Thyroid gland (tissue), 4 donors: ENCODE data around the gene RPP30.

Experiments
- POLR2A ChIP-seq, 2 donors: fragments of 450-650 bp; IDR thresholded peaks; one replicate each; pipeline ENCODE4 v1.6.1; 2017; ENCODE audit warnings: antibody characterized with exemption in 2 of 2, mild to moderate bottlenecking in 2 of 2, moderate library complexity in 1 of 2
- TF ChIP-seq, protein P1 (sequence below), 6 experiments: fragments of 200-600 bp in 3 of 6; fragments of 450-650 bp in 3 of 6; sonication (generic) in 3 of 6; IDR thresholded peaks; one replicate each; pipeline ENCODE4 v1.5.1; 2016 to 2019; ENCODE audit warnings: antibody characterized with exemption in 6 of 6, mild to moderate bottlenecking in 2 of 6, inconsistent platforms in 1 of 6, moderate library complexity in 1 of 6

DNA sequence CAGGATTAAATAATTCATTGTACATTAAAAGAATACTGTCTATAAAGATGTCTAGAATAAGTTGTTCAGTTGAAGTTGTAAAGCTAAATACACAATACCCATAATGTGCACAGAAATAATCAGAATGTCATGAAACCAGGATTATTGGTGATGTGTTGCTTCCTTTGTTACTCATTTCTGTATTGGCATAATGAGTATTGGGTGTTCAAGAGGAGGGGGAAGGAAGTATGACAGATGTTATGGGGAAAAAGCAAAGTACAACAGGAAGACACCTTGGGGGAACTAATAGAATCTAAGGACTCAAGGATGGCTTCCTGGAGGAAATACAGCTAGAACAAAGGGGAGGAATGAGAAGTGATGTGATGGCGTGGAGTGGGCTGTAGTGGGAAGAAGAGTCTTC lies 34.2 kb downstream of the RPP30 start:
- TF ChIP-seq, protein P1, sequence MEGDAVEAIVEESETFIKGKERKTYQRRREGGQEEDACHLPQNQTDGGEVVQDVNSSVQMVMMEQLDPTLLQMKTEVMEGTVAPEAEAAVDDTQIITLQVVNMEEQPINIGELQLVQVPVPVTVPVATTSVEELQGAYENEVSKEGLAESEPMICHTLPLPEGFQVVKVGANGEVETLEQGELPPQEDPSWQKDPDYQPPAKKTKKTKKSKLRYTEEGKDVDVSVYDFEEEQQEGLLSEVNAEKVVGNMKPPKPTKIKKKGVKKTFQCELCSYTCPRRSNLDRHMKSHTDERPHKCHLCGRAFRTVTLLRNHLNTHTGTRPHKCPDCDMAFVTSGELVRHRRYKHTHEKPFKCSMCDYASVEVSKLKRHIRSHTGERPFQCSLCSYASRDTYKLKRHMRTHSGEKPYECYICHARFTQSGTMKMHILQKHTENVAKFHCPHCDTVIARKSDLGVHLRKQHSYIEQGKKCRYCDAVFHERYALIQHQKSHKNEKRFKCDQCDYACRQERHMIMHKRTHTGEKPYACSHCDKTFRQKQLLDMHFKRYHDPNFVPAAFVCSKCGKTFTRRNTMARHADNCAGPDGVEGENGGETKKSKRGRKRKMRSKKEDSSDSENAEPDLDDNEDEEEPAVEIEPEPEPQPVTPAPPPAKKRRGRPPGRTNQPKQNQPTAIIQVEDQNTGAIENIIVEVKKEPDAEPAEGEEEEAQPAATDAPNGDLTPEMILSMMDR (IDR thresholded peaks at IDR 0.05), result no peak
- TF ChIP-seq POLR2A (IDR thresholded peaks at IDR 0.05), result no peak
